Keratinocyte (primary cell): ENCODE data around the gene PRDM11.

Experiments
- EZH2 ChIP-seq: IDR thresholded peaks from one replicate; pipeline ENCODE4 v1.6.1; 2012; ENCODE audit warnings: inconsistent platforms, mild to moderate bottlenecking, low read length, moderate library complexity
- TF ChIP-seq, protein P1 (sequence below), 3 experiments: IDR thresholded peaks in 1 of 3; conservative IDR thresholded peaks in 1 of 3; optimal IDR thresholded peaks in 1 of 3; 2 replicates in 2 of 3; 3 replicates in 1 of 3; pipeline versions ENCODE3 to v1.5.1; 2011; ENCODE audit warnings: low read length in 3 of 3, mild to moderate bottlenecking in 3 of 3, moderate library complexity in 2 of 3, control low read depth in 1 of 3, inconsistent platforms in 1 of 3; ENCODE audit not compliant: insufficient read depth in 2 of 3; ENCODE audit errors: extremely low read depth in 1 of 3

- TF ChIP-seq, protein P1, sequence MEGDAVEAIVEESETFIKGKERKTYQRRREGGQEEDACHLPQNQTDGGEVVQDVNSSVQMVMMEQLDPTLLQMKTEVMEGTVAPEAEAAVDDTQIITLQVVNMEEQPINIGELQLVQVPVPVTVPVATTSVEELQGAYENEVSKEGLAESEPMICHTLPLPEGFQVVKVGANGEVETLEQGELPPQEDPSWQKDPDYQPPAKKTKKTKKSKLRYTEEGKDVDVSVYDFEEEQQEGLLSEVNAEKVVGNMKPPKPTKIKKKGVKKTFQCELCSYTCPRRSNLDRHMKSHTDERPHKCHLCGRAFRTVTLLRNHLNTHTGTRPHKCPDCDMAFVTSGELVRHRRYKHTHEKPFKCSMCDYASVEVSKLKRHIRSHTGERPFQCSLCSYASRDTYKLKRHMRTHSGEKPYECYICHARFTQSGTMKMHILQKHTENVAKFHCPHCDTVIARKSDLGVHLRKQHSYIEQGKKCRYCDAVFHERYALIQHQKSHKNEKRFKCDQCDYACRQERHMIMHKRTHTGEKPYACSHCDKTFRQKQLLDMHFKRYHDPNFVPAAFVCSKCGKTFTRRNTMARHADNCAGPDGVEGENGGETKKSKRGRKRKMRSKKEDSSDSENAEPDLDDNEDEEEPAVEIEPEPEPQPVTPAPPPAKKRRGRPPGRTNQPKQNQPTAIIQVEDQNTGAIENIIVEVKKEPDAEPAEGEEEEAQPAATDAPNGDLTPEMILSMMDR (optimal IDR thresholded peaks at IDR 0.05 in 1 of 3, IDR thresholded peaks at IDR 0.05 in 1 of 3, conservative IDR thresholded peaks at IDR 0.05 in 1 of 3; ENCODE audit: extremely low read depth in 1 of 3, insufficient read depth in 2 of 3, low read length in 3 of 3) = no peak
- TF ChIP-seq EZH2 = no peak
These were observed 10.3 kb downstream of the PRDM11 start for GRCh38 chr11:45156741-45157140.
